ENCODE measurements around the gene FNBP1.

- TF ChIP-seq ARNTL (CRISPR knock-in tag; IDR thresholded peaks at IDR 0.05; ENCODE audit: borderline replicate concordance, low read depth): no peak
- TF ChIP-seq PATZ1 (CRISPR knock-in tag; IDR thresholded peaks at IDR 0.05; ENCODE audit: borderline replicate concordance): no peak
- no peak for TF ChIP-seq TCF4 (CRISPR knock-in tag; IDR thresholded peaks at IDR 0.05; ENCODE audit: borderline replicate concordance)
- no peak for TF ChIP-seq ZNF565 (CRISPR knock-in tag; conservative IDR thresholded peaks at IDR 0.05; ENCODE audit: low read depth)
- no peak for TF ChIP-seq ZNF8 (CRISPR knock-in tag; IDR thresholded peaks at IDR 0.05)
- no peak for TF ChIP-seq TSHZ2 (CRISPR knock-in tag; IDR thresholded peaks at IDR 0.05)
- no peak for TF ChIP-seq CSRNP3 (CRISPR knock-in tag; IDR thresholded peaks at IDR 0.05)
- no peak for TF ChIP-seq ZC3H10 (CRISPR knock-in tag; IDR thresholded peaks at IDR 0.05)
- no peak for TF ChIP-seq OSR1 (CRISPR knock-in tag; IDR thresholded peaks at IDR 0.05)
- no peak for TF ChIP-seq RARB (CRISPR knock-in tag; IDR thresholded peaks at IDR 0.05)
- TF ChIP-seq SNAI2 (CRISPR knock-in tag; IDR thresholded peaks at IDR 0.05): no peak
- no peak for TF ChIP-seq BACH2 (CRISPR knock-in tag; IDR thresholded peaks at IDR 0.05; ENCODE audit: borderline replicate concordance)
Measured at GRCh38 chr9:130051855-130052254, 8.9 kb upstream of the FNBP1 start.

All from SK-N-SH treated with all-trans-retinoic acid at 6 μM for 48 hours (cell line).